Rectal smooth muscle tissue (tissue), 1 donor: Measurements from ENCODE around the gene NUP205.
"Not testable (repeated sequence)": the region's sequence is repeated elsewhere in the genome, so short reads cannot be mapped to it uniquely, and the experiment has no call there.

ENCODE experiments used
- H3K27ac ChIP-seq: one replicate; pipeline ENCODE4 v1.7.0; 2013; ENCODE audit warnings: low read depth, low read length, inconsistent platforms
- H3K27me3 ChIP-seq: one replicate; pipeline ENCODE4 v1.7.0; 2013; ENCODE audit warnings: low read length; ENCODE audit not compliant: control insufficient read depth, insufficient read depth
- H3K36me3 ChIP-seq: one replicate; pipeline ENCODE4 v1.7.0; 2013; ENCODE audit warnings: low read length; ENCODE audit not compliant: control insufficient read depth, insufficient read depth
- H3K4me1 ChIP-seq: one replicate; pipeline ENCODE4 v1.7.0; 2013; ENCODE audit warnings: low read length; ENCODE audit not compliant: control insufficient read depth, insufficient read depth
- H3K4me3 ChIP-seq: one replicate; pipeline ENCODE4 v1.7.0; 2013; ENCODE audit warnings: low read length
- H3K9ac ChIP-seq: one replicate; pipeline ENCODE4 v1.7.0; 2013; ENCODE audit warnings: low read length

The NUP205 gene

DNA sequence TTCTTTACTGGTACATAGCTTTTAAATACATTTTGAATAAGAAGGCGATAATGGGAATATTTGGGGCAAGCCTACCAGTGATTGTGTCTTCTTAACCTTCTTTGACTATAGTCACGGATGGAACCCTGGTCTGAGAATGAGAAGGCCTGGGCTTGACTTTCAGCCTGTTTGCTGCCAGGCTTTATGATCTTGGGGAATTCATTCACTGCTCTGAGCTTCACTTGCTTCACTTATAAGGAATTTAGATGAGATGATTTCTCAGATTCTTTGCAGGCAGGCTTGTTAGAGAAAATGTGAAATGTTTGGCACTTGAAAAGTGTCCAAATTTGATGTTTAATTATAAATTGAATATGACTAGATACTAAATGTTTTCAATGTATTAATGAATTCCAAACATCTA, 42.5 kb downstream of the NUP205 start:
- no peaks in the 10 kb centered on the region for H3K4me1 ChIP-seq
- H3K27ac ChIP-seq, result no peak overlapping the region
- no peak overlapping the region for H3K4me3 ChIP-seq
- H3K36me3 ChIP-seq, result peaks cover 21% of the 10 kb centered on the region
- H3K27me3 ChIP-seq, result no peaks in the 10 kb centered on the region
- H3K9ac ChIP-seq, result no peak overlapping the region

DNA sequence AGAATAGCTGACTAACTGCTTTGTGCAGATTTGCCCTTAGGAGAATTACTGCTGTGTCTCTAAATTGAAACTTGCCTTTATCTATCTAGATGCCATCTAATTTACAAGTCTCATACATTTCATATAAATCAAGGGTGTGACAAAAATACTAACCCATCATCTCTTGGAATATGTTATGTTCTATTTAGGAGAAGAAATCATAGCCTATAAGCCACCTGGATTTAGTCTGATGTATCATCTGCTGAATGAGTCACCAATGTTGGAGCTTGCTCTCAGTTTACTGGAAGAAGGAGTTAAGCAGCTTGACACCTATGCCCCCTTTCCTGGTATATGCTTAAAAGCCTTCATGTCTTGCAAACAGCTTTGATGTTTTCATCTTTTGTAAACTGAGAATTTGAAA, 43.5 kb downstream of the NUP205 start:
- Histone ChIP-seq H3K4me1 (no peaks in the 10 kb centered on the region), H3K4me3 (no peak overlapping the region), H3K36me3 (peaks cover 24% of the 10 kb centered on the region), H3K27ac (no peak overlapping the region), H3K27me3 (no peaks in the 10 kb centered on the region), H3K9ac (no peak overlapping the region)

DNA sequence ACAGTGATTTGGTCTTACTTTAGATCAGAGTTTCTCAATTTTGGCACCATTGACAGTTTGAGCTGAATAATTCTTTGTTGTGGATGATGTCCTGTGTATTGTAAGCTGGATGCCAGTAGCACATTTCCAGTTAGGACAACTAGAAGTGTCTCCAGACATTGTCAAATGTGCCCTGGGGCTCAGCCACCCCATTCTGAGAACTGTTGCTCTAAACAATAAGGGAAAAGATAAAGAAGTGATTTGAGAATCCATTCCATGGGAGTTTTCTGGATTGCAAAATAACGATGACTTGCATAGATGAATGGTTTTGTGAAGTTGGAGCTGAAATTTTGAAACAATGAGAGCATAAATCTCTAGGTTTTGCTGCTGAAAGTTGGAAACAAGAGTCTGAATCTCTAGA, 44.6 kb downstream of the NUP205 start:
- no peak overlapping the region for H3K4me3 ChIP-seq
- no peak overlapping the region for H3K9ac ChIP-seq
- H3K4me1 ChIP-seq, result no peaks in the 10 kb centered on the region
- H3K36me3 ChIP-seq, result peaks cover 25% of the 10 kb centered on the region
- H3K27ac ChIP-seq, result no peak overlapping the region
- no peaks in the 10 kb centered on the region for H3K27me3 ChIP-seq

GRCh38 chr7:135616136-135616535, 58.4 kb downstream of the NUP205 start:
- Histone ChIP-seq H3K27ac (no peak overlapping the region), H3K9ac (no peak overlapping the region), H3K36me3 (peaks cover 17% of the 10 kb centered on the region), H3K4me1 (no peaks in the 10 kb centered on the region), H3K4me3 (no peak overlapping the region), H3K27me3 (no peaks in the 10 kb centered on the region)

DNA sequence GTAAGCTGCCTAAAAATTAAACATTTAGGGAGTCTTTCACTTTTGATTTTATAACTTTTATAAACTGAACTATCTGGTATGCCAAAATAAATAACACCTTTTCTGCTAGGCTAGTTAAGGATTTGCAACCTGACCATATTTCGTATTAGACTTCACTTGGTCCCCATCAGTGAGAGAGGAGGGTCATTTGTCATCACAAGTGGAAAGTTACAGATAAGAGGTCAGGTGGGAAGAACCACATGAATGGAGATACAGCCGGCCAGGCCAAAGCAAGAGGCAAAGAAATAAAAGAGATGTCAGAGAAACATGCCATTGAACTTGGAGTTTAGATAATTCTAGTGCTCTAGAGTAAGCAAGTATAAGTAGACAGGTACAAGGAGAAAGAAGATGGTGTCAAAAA, 60.1 kb downstream of the NUP205 start:
- peaks cover 17% of the 10 kb centered on the region for H3K36me3 ChIP-seq
- no peaks in the 10 kb centered on the region for H3K4me1 ChIP-seq
- no peak overlapping the region for H3K9ac ChIP-seq
- no peaks in the 10 kb centered on the region for H3K27me3 ChIP-seq
- no peak overlapping the region for H3K4me3 ChIP-seq
- H3K27ac ChIP-seq, result no peak overlapping the region

- H3K4me1 ChIP-seq, result no peaks in the 10 kb centered on the region
- H3K4me3 ChIP-seq, result no peak overlapping the region
- H3K36me3 ChIP-seq, result peaks cover 20% of the 10 kb centered on the region
- H3K9ac ChIP-seq, result no peak overlapping the region
- no peak overlapping the region for H3K27ac ChIP-seq
- no peaks in the 10 kb centered on the region for H3K27me3 ChIP-seq
These were observed 60.8 kb downstream of the NUP205 start for GRCh38 chr7:135618510-135618909.

DNA sequence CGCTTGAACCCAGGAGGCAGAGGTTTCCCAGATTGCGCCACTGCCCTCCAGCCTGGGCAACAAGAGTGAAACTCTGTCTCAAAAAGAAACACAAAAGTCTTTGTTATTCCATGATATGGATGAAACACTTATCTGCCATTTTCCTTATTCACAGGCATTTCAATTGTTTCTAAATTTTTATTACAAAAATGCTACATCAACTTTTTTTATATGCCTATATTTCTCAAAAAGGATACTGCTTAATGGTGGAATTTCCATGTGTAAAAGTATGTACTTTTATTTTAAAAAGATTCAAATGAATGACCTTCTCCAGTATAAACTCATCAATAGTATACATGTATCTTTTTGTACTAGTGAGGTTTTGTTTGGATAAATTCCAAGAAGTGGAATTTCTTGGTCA, 62.7 kb downstream of the NUP205 start:
- H3K4me1 ChIP-seq, result no peaks in the 10 kb centered on the region
- no peak overlapping the region for H3K27ac ChIP-seq
- no peak overlapping the region for H3K9ac ChIP-seq
- H3K4me3 ChIP-seq, result no peak overlapping the region
- H3K36me3 ChIP-seq, result peaks cover 21% of the 10 kb centered on the region
- H3K27me3 ChIP-seq, result no peaks in the 10 kb centered on the region

GRCh38 chr7:135620980-135621850, 63.5 kb downstream of the NUP205 start:
- H3K27me3 ChIP-seq, result no peaks in the 10 kb centered on the region
- no peaks in the 10 kb centered on the region for H3K4me1 ChIP-seq
- H3K9ac ChIP-seq, result no peak overlapping the region
- no peak overlapping the region for H3K4me3 ChIP-seq
- peaks cover 23% of the 10 kb centered on the region for H3K36me3 ChIP-seq
- no peak overlapping the region for H3K27ac ChIP-seq

- no peak overlapping the region for H3K27ac ChIP-seq
- H3K4me3 ChIP-seq, result no peak overlapping the region
- no peak overlapping the region for H3K9ac ChIP-seq
- no peaks in the 10 kb centered on the region for H3K4me1 ChIP-seq
- H3K36me3 ChIP-seq, result peaks cover 8% of the 10 kb centered on the region
- no peaks in the 10 kb centered on the region for H3K27me3 ChIP-seq
These were observed 76.6 kb downstream of the NUP205 start for GRCh38 chr7:135634191-135634878.

DNA sequence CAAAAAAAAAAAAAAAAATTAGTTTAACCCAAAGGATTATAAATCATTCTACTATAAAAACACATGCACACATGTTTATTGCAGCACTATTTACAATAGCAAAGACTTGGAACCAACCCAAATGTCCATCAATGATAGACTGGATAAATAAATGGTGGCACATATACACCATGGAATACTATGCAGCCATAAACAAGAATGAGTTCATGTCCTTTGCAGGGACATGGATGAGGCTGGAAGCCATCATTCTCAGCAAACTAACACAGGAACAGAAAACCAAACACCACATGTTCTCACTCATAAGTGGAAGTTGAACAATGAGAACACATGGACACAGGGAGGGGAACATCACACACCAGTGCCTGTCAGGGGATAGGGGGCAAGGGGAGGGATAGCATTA, 82.0 kb downstream of the NUP205 start:
- H3K4me1 ChIP-seq, H3K4me3 ChIP-seq, H3K9ac ChIP-seq, H3K27me3 ChIP-seq, H3K27ac ChIP-seq, H3K36me3 ChIP-seq: not testable (repeated sequence)

DNA sequence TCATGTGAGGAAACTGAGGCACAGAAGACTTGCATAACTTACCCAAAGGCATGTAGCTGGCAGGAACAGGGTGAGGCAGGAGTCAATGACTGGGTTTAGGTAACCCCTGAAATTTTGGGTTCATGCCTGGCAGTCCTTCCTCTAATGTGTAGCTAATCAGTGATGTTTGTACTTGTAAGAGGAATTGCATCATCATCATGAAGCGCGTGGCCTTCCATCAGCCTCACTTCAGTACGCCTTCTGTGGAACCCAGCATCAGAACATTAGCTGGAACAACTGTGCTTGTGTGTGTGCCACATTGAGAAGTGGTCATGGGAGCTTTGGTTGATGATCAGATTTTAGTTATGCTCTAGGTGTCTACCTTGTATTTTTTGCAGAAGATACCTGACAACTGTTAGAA, 86.4 kb downstream of the NUP205 start:
- Histone ChIP-seq H3K4me3 (no peak overlapping the region), H3K27ac (no peak overlapping the region), H3K9ac (no peak overlapping the region), H3K4me1 (no peaks in the 10 kb centered on the region), H3K27me3 (no peaks in the 10 kb centered on the region), H3K36me3 (peaks cover 5% of the 10 kb centered on the region)

DNA sequence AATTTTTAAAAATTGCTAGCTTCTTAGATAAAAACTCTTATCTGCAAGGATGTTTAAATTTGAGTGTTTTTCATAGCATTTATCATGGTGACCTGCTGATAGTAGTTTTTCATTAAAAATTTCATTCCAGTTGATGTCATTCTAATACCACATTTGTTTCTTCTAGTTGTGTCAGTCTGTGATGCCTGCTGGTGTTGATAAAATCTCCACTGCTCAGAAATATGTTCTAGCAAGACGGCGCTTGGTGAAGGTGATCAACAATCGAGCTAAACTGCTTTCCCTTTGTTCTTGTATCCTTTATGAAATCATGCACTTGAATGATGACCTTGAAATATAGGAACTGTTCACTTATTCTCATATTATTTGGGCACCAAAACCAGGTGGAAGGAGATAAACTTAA, 87.0 kb downstream of the NUP205 start:
- no peak overlapping the region for H3K9ac ChIP-seq
- H3K36me3 ChIP-seq, result peaks cover 5% of the 10 kb centered on the region
- H3K27ac ChIP-seq, result no peak overlapping the region
- H3K27me3 ChIP-seq, result no peaks in the 10 kb centered on the region
- H3K4me3 ChIP-seq, result no peak overlapping the region
- no peaks in the 10 kb centered on the region for H3K4me1 ChIP-seq
